RWPE1 (cell line): ENCODE results near the gene SLC12A8.

Source experiments
- CTCF ChIA-PET: fragments of 350-600 bp; sonication (Branson Sonifier 250); formaldehyde crosslinking; extraction: SDS; loops from one replicate; lab custom pipeline; 2021; lab: Yijun Ruan, JAX
- POLR2A ChIA-PET: fragments of 400-600 bp; formaldehyde crosslinking; extraction: SDS; loops from one replicate; lab custom pipeline; 2020; ENCODE audit warnings: antibody characterized with exemption; ENCODE audit not compliant: low non-redundant PET; lab: Yijun Ruan, JAX
- DNase-seq: peaks from one replicate; pipeline ENCODE4 v3.0.0; 2012; ENCODE audit warnings: low spot score
- H3K27ac ChIP-seq: fragments of 450-650 bp; 2 replicates; pipeline ENCODE4 v1.5.1; 2017
- CTCF ChIP-seq: fragments of 450-650 bp; conservative IDR thresholded peaks from 2 replicates; pipeline ENCODE4 v1.5.1; 2017; ENCODE audit warnings: low read depth, mild to moderate bottlenecking

Gene SLC12A8

GRCh38 chr3:125236331-125236903 lies 23.9 kb upstream of the SLC12A8 start:
- no peak for TF ChIP-seq CTCF
- ChIA-PET CTCF (interaction anchor here (0.8 kb wide), 1 partner anchor 10 kb away, joined by 3 read pairs; no protein-coding TSS in a partner anchor), POLR2A (interaction anchor here (0.5 kb wide), 1 partner anchor 228 kb away, joined by 12 read pairs; no protein-coding TSS in a partner anchor)
- DNase-seq, result no peak
- H3K27ac ChIP-seq, result no peak overlapping the region

GRCh38 chr3:125234831-125235230 lies 22.3 kb upstream of the SLC12A8 start:
- CTCF ChIA-PET, result no interaction called here

GRCh38 chr3:125232401-125232800 lies 19.9 kb upstream of the SLC12A8 start:
- ChIA-PET POLR2A (no interaction called here), CTCF (no interaction called here)
- TF ChIP-seq CTCF, result no peak
- no peak for DNase-seq
- no peak overlapping the region for H3K27ac ChIP-seq

More at GRCh38 chr3:125234831-125235230, 22.3 kb upstream of the SLC12A8 start:
- POLR2A ChIA-PET, result no interaction called here
- no peak overlapping the region for H3K27ac ChIP-seq
- no peak for TF ChIP-seq CTCF
- no peak for DNase-seq

GRCh38 chr3:125231895-125232294 lies 19.3 kb upstream of the SLC12A8 start:
- no peak overlapping the region for H3K27ac ChIP-seq
- CTCF ChIA-PET, result no interaction called here
- DNase-seq, result peak; percentile 49
- POLR2A ChIA-PET, result no interaction called here
- no peak for TF ChIP-seq CTCF

- no peak for DNase-seq
- CTCF ChIA-PET, result interaction anchor here (0.6 kb wide), 1 partner anchor 335 kb away, joined by 3 read pairs; no protein-coding TSS in a partner anchor
- POLR2A ChIA-PET, result interaction anchor here (0.6 kb wide), 1 partner anchor 291 kb away, joined by 3 read pairs; no protein-coding TSS in a partner anchor
- TF ChIP-seq CTCF, result no peak
- no peak overlapping the region for H3K27ac ChIP-seq
These were observed 17.2 kb upstream of the SLC12A8 start for GRCh38 chr3:125229707-125230106.

- ChIA-PET POLR2A (interaction anchor here (0.6 kb wide), 1 partner anchor 291 kb away, joined by 3 read pairs; no protein-coding TSS in a partner anchor), CTCF (no interaction called here)
These were observed 16.6 kb upstream of the SLC12A8 start for GRCh38 chr3:125229168-125229567.

More at GRCh38 chr3:125229168-125229567, 16.6 kb upstream of the SLC12A8 start:
- H3K27ac ChIP-seq, result no peak overlapping the region
- no peak for DNase-seq
- no peak for TF ChIP-seq CTCF
